ENCODE data around the gene NHEJ1.

DNA sequence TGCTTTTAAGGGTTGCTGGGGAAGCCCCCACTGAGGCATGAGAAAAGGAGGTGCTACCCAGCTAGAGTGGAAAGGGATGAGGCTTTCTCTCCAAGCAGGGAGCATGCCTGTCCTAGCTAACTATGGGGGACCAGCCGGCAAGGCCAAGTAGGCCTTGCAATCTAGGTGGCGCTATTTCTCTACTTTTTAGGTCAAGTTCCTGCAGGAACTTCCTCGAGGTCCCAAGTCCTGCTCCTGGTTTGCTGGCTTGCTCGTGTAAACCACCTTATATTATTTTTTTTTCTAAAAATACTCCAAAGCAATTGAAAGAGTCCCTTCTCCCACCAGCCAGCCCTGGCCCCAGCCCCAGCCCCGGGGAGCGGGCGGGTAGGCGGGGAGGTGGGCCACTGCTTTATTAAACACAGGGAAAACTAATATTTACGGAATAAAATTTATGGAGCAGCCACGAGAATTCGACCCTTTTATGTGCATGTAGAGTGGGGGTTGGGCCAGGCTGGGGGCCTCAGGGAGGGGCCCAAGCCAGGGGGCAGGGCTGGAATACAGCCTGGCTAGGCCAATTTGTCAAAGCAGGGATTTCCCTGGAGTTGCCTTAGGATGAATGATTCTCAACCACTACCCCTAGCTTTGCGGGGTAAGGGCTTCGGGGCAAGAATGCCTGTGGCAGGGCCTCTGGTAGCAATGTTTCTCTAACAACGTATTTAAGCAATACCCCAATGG, 87.0 kb downstream of the NHEJ1 start:
- TF ChIP-seq EZH2 (IDR thresholded peaks at IDR 0.05) (no peak), POLR2AphosphoS5 (IDR thresholded peaks at IDR 0.05; ENCODE audit: borderline replicate concordance, low read depth, low read length) (no peak)

Measured in SK-N-MC (cell line).